Fibroblast of lung (primary cell): ENCODE data around the gene GATA3.

ENCODE experiments used
- EZH2 ChIP-seq: IDR thresholded peaks from 2 replicates; pipeline ENCODE4 v1.5.1; 2012; ENCODE audit warnings: low read length, control low read depth, mild to moderate bottlenecking; ENCODE audit errors: missing control alignments
- TF ChIP-seq, protein P1 (sequence below), 2 donors: IDR thresholded peaks in 1 of 2; conservative IDR thresholded peaks in 1 of 2; 1 replicate in 1 of 2; 2 replicates in 1 of 2; pipeline ENCODE4 v1.5.1; 2011 to 2012; ENCODE audit warnings: low read length in 2 of 2, control low read depth in 1 of 2, inconsistent platforms in 1 of 2, low read depth in 1 of 2, mild to moderate bottlenecking in 1 of 2

DNA sequence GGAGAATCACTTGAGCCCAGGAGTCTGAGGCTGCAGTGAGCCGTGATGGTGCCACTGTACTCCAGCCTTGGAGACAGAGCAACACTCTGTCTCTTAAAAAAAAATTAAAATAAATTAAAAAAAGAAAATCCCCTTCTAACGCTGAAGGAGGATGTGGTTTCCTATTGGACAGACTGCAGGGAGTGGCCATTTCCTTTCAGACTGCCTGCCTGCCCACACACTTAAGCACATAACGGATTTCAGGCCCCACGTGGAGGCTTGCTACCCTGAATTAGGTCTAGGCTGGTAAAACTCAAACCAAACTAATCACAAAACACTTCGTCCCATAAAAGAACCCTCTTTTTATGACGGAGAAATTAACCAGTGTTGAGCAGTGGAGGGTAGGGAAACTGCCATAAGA is 34.0 kb downstream of the GATA3 start:
- TF ChIP-seq, protein P1, sequence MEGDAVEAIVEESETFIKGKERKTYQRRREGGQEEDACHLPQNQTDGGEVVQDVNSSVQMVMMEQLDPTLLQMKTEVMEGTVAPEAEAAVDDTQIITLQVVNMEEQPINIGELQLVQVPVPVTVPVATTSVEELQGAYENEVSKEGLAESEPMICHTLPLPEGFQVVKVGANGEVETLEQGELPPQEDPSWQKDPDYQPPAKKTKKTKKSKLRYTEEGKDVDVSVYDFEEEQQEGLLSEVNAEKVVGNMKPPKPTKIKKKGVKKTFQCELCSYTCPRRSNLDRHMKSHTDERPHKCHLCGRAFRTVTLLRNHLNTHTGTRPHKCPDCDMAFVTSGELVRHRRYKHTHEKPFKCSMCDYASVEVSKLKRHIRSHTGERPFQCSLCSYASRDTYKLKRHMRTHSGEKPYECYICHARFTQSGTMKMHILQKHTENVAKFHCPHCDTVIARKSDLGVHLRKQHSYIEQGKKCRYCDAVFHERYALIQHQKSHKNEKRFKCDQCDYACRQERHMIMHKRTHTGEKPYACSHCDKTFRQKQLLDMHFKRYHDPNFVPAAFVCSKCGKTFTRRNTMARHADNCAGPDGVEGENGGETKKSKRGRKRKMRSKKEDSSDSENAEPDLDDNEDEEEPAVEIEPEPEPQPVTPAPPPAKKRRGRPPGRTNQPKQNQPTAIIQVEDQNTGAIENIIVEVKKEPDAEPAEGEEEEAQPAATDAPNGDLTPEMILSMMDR (conservative IDR thresholded peaks at IDR 0.05 in 1 of 2, IDR thresholded peaks at IDR 0.05 in 1 of 2; ENCODE audit: low read depth in 1 of 2, low read length in 2 of 2): no peak
- no peak for TF ChIP-seq EZH2
